Activated naive CD4-positive, alpha-beta T cell treated with anti-CD3 and anti-CD28 coated beads for 36 hours (primary cell): ENCODE data around the gene CNPY1. TPM values are rescaled to one million over a fixed set of nuclear protein-coding genes. Genes with fewer than 3 reads are reported as not detected.

Source experiments
- CTCF ChIA-PET: fragments of 350-600 bp; sonication (Branson Sonifier 250); formaldehyde crosslinking; loops from one replicate; lab custom pipeline; 2021; ENCODE audit warnings: antibody characterized with exemption; lab: Charles Lee
- DNase-seq: peaks from one replicate; pipeline ENCODE4 v3.0.0-alpha.2; 2020
- H3K27ac Mint-ChIP-seq: one replicate; pipeline ENCODE4 v1.8.0; 2021; ENCODE audit warnings: mild to moderate bottlenecking, mixed read lengths
- H3K27me3 Mint-ChIP-seq: one replicate; pipeline ENCODE4 v1.8.0; 2021; ENCODE audit warnings: low read depth, mixed read lengths
- H3K36me3 Mint-ChIP-seq: one replicate; pipeline ENCODE4 v1.8.0; 2021; ENCODE audit warnings: low read depth, mixed read lengths
- H3K4me1 Mint-ChIP-seq: one replicate; pipeline ENCODE4 v1.8.0; 2021; ENCODE audit warnings: low read depth, mixed read lengths
- H3K4me3 Mint-ChIP-seq: one replicate; pipeline ENCODE4 v1.8.0; 2021; ENCODE audit warnings: mild to moderate bottlenecking, moderate library complexity, mixed read lengths
- H3K9me3 Mint-ChIP-seq: one replicate; pipeline ENCODE4 v1.8.0; 2021; ENCODE audit warnings: mixed read lengths
- intact Hi-C: fragments of 100-400 bp; cut with micrococcal nuclease; formaldehyde crosslinking; loops from one replicate; pipeline ENCODE4 v1.15.1; 2023
- total RNA-seq, 2 experiments: library from RNA; stranded (reverse); gene quantifications; one replicate each; pipeline ENCODE4 v1.2.3, GENCODE V29; 2021

CNPY1 gene
- total RNA-seq, 2 experiments from 2014 or later = not detected

- no peak overlapping the region for H3K27ac Mint-ChIP-seq
- H3K36me3 Mint-ChIP-seq = no peaks in the 10 kb centered on the region
- peaks cover 17% of the 10 kb centered on the region for H3K4me1 Mint-ChIP-seq
- no peak overlapping the region for H3K4me3 Mint-ChIP-seq
- no peak for DNase-seq
- no peaks in the 10 kb centered on the region for H3K9me3 Mint-ChIP-seq
- intact Hi-C loops = loop anchor here (2.0 kb wide), 2 partner anchors 63 to 137 kb away; no protein-coding TSS in a partner anchor
- CTCF ChIA-PET = no interaction called here
- peaks cover 72% of the 10 kb centered on the region for H3K27me3 Mint-ChIP-seq
Observed at GRCh38 chr7:155511702-155511996, 34.7 kb downstream of the CNPY1 start.

GRCh38 chr7:155510975-155511701 is 35.2 kb downstream of the CNPY1 start:
- DNase-seq = no peak
- Mint-ChIP-seq H3K9me3 (no peaks in the 10 kb centered on the region), H3K36me3 (no peaks in the 10 kb centered on the region), H3K4me3 (no peak overlapping the region), H3K27ac (no peak overlapping the region), H3K4me1 (peaks cover 18% of the 10 kb centered on the region), H3K27me3 (peaks cover 75% of the 10 kb centered on the region)
- CTCF ChIA-PET = interaction anchor here (1.2 kb wide), 1 partner anchor 131 kb away, joined by 4 read pairs; no protein-coding TSS in a partner anchor
- intact Hi-C loops = loop anchor here (2.0 kb wide), 2 partner anchors 62 to 136 kb away; no protein-coding TSS in a partner anchor

- peak overlapping the region; percentile 54 for H3K4me3 Mint-ChIP-seq
- H3K9me3 Mint-ChIP-seq = no peaks in the 10 kb centered on the region
- no peaks in the 10 kb centered on the region for H3K36me3 Mint-ChIP-seq
- peaks cover 73% of the 10 kb centered on the region for H3K27me3 Mint-ChIP-seq
- DNase-seq = no peak
- peaks cover 18% of the 10 kb centered on the region for H3K4me1 Mint-ChIP-seq
- intact Hi-C loops = loop anchor here (2.0 kb wide), 4 partner anchors 43 to 135 kb away; no protein-coding TSS in a partner anchor
- CTCF ChIA-PET = interaction anchor here (0.6 to 1.2 kb wide), 2 partner anchors 44 to 130 kb away, joined by 4 read pairs; no protein-coding TSS in a partner anchor
- no peak overlapping the region for H3K27ac Mint-ChIP-seq
Observed at GRCh38 chr7:155509725-155510551, 36.4 kb downstream of the CNPY1 start.

GRCh38 chr7:155509359-155509724 is 37.0 kb downstream of the CNPY1 start:
- no peak overlapping the region for H3K27ac Mint-ChIP-seq
- H3K4me1 Mint-ChIP-seq = peaks cover 18% of the 10 kb centered on the region

GRCh38 chr7:155508376-155509358 is 37.7 kb downstream of the CNPY1 start:
- H3K4me1 Mint-ChIP-seq = peaks cover 18% of the 10 kb centered on the region
- peak overlapping the region; percentile 48 for H3K4me3 Mint-ChIP-seq
- CTCF ChIA-PET = no interaction called here
- H3K27me3 Mint-ChIP-seq = peaks cover 76% of the 10 kb centered on the region
- no peak for DNase-seq
- intact Hi-C loops = loop anchor here (2.0 kb wide), 2 partner anchors 42 to 52 kb away; no protein-coding TSS in a partner anchor
- no peaks in the 10 kb centered on the region for H3K36me3 Mint-ChIP-seq
- no peaks in the 10 kb centered on the region for H3K9me3 Mint-ChIP-seq
- no peak overlapping the region for H3K27ac Mint-ChIP-seq

More at GRCh38 chr7:155509359-155509724, 37.0 kb downstream of the CNPY1 start:
- intact Hi-C loops = loop anchor here (2.0 kb wide), 2 partner anchors 43 to 53 kb away; no protein-coding TSS in a partner anchor
- Mint-ChIP-seq H3K9me3 (no peaks in the 10 kb centered on the region), H3K27me3 (peaks cover 75% of the 10 kb centered on the region), H3K4me3 (peak overlapping the region; percentile 48), H3K36me3 (no peaks in the 10 kb centered on the region)
- DNase-seq = no peak
- CTCF ChIA-PET = no interaction called here

- Mint-ChIP-seq H3K27me3 (peaks cover 81% of the 10 kb centered on the region), H3K4me1 (peaks cover 18% of the 10 kb centered on the region), H3K9me3 (no peaks in the 10 kb centered on the region), H3K36me3 (no peaks in the 10 kb centered on the region), H3K4me3 (no peak overlapping the region), H3K27ac (no peak overlapping the region)
- CTCF ChIA-PET = interaction anchor here (0.8 to 1.2 kb wide), 2 partner anchors 18 to 260 kb away, joined by 3 to 4 read pairs; no protein-coding TSS in a partner anchor
- intact Hi-C loops = no loop called here
- DNase-seq = no peak
Observed at GRCh38 chr7:155507576-155507975, 38.8 kb downstream of the CNPY1 start.

- no peaks in the 10 kb centered on the region for H3K36me3 Mint-ChIP-seq
- no peaks in the 10 kb centered on the region for H3K9me3 Mint-ChIP-seq
- H3K4me3 Mint-ChIP-seq = no peak overlapping the region
- DNase-seq = peak; percentile 34
- peaks cover 78% of the 10 kb centered on the region for H3K27me3 Mint-ChIP-seq
- intact Hi-C loops = no loop called here
- H3K27ac Mint-ChIP-seq = no peak overlapping the region
- CTCF ChIA-PET = interaction anchor here (0.8 to 1.2 kb wide), 2 partner anchors 17 to 261 kb away, joined by 3 to 4 read pairs; no protein-coding TSS in a partner anchor
- peaks cover 18% of the 10 kb centered on the region for H3K4me1 Mint-ChIP-seq
Observed at GRCh38 chr7:155506854-155507337, 39.5 kb downstream of the CNPY1 start.

- Mint-ChIP-seq H3K9me3 (no peaks in the 10 kb centered on the region), H3K27me3 (peaks cover 78% of the 10 kb centered on the region), H3K4me3 (no peak overlapping the region), H3K27ac (no peak overlapping the region), H3K4me1 (peaks cover 18% of the 10 kb centered on the region), H3K36me3 (no peaks in the 10 kb centered on the region)
- intact Hi-C loops = no loop called here
- no peak for DNase-seq
- CTCF ChIA-PET = interaction anchor here (0.8 kb wide), 1 partner anchor 58 kb away, joined by 4 read pairs; no protein-coding TSS in a partner anchor
Observed at GRCh38 chr7:155505422-155505793, 41.0 kb downstream of the CNPY1 start.

GRCh38 chr7:155497149-155497901 is 49.0 kb downstream of the CNPY1 start:
- CTCF ChIA-PET = no interaction called here
- Mint-ChIP-seq H3K36me3 (no peaks in the 10 kb centered on the region), H3K4me3 (no peak overlapping the region), H3K27ac (no peak overlapping the region), H3K9me3 (no peaks in the 10 kb centered on the region), H3K4me1 (no peaks in the 10 kb centered on the region), H3K27me3 (peaks cover 23% of the 10 kb centered on the region)
- intact Hi-C loops = no loop called here
- no peak for DNase-seq

GRCh38 chr7:155496267-155497005 is 49.9 kb downstream of the CNPY1 start:
- peaks cover 24% of the 10 kb centered on the region for H3K27me3 Mint-ChIP-seq
- intact Hi-C loops = no loop called here
- CTCF ChIA-PET = no interaction called here

More at GRCh38 chr7:155496267-155497005, 49.9 kb downstream of the CNPY1 start:
- H3K4me3 Mint-ChIP-seq = no peak overlapping the region
- H3K36me3 Mint-ChIP-seq = no peaks in the 10 kb centered on the region
- no peak for DNase-seq
- H3K4me1 Mint-ChIP-seq = peaks cover 3% of the 10 kb centered on the region
- no peaks in the 10 kb centered on the region for H3K9me3 Mint-ChIP-seq
- no peak overlapping the region for H3K27ac Mint-ChIP-seq
